GM12872 (cell line): Measurements from ENCODE around the gene RBM33.

ENCODE experiments used
- CTCF ChIP-seq: IDR thresholded peaks from 3 replicates; pipeline ENCODE4 v1.5.1; 2011; ENCODE audit warnings: low read depth, mild to moderate bottlenecking, low read length, moderate library complexity; ENCODE audit not compliant: insufficient read depth

Gene RBM33

GRCh38 chr7:155644178-155644970, at the start of gene RBM33:
Gene RBM33, plus strand, starts transcription at chr7:155644661. Its CDS starts 216 bp downstream, at chr7:155644877.
- no peak for TF ChIP-seq CTCF

- no peak for TF ChIP-seq CTCF
Observed at GRCh38 chr7:155594961-155595366, 49.5 kb upstream of the RBM33 start.

GRCh38 chr7:155597753-155598140, 46.7 kb upstream of the RBM33 start:
- no peak for TF ChIP-seq CTCF

GRCh38 chr7:155598810-155599210, 45.7 kb upstream of the RBM33 start:
- peak; percentile 92 for TF ChIP-seq CTCF

GRCh38 chr7:155602156-155602555, 42.3 kb upstream of the RBM33 start:
- TF ChIP-seq CTCF: no peak

GRCh38 chr7:155602750-155603149, 41.7 kb upstream of the RBM33 start:
- TF ChIP-seq CTCF: no peak

GRCh38 chr7:155603205-155603857, 41.1 kb upstream of the RBM33 start:
- no peak for TF ChIP-seq CTCF
